ENCODE data around the gene LRRC10B.

Gene LRRC10B

GRCh38 chr11:61540528-61540927 is 32.0 kb downstream of the LRRC10B start:
- no peaks in the 10 kb centered on the region for H3K4me1 ChIP-seq (ENCODE audit: insufficient read depth, low read length, severe bottlenecking)
- no peak overlapping the region for H3K4me3 ChIP-seq (ENCODE audit: low read depth, low read length, poor library complexity, severe bottlenecking)
- H2AFZ ChIP-seq (ENCODE audit: low read length), result no peak overlapping the region
- H3K9me3 ChIP-seq (ENCODE audit: low read length), result no peaks in the 10 kb centered on the region
- no peaks in the 10 kb centered on the region for H4K20me1 ChIP-seq (ENCODE audit: insufficient read depth, low read length)
- H3K79me2 ChIP-seq (ENCODE audit: insufficient read depth, low read length), result no peaks in the 10 kb centered on the region
- TF ChIP-seq CTCF (IDR thresholded peaks at IDR 0.05; ENCODE audit: low read length) (no peak), EZH2 (IDR thresholded peaks at IDR 0.05; ENCODE audit: borderline replicate concordance, low read length) (no peak)
- no peaks in the 10 kb centered on the region for H3K9me2 ChIP-seq (ENCODE audit: low read depth, low read length)
- no peaks in the 10 kb centered on the region for H3F3A ChIP-seq (ENCODE audit: insufficient read depth, low read length)
- no peaks in the 10 kb centered on the region for H3K36me3 ChIP-seq (ENCODE audit: insufficient read depth, low read length)
- no peak overlapping the region for H3K4me2 ChIP-seq (ENCODE audit: low read length)
- H3K27ac ChIP-seq (ENCODE audit: low read depth, low read length, poor library complexity, severe bottlenecking), result no peak overlapping the region
- no peak overlapping the region for H3K9ac ChIP-seq (ENCODE audit: low read length)
- H3K27me3 ChIP-seq (ENCODE audit: insufficient read depth, low read length), result no peaks in the 10 kb centered on the region

- no peak overlapping the region for H3K4me2 ChIP-seq (ENCODE audit: low read length)
- no peaks in the 10 kb centered on the region for H3K9me2 ChIP-seq (ENCODE audit: low read depth, low read length)
- H3K27me3 ChIP-seq (ENCODE audit: insufficient read depth, low read length), result no peaks in the 10 kb centered on the region
- no peak overlapping the region for H3K4me3 ChIP-seq (ENCODE audit: low read depth, low read length, poor library complexity, severe bottlenecking)
- H3K27ac ChIP-seq (ENCODE audit: low read depth, low read length, poor library complexity, severe bottlenecking), result no peak overlapping the region
- H3K36me3 ChIP-seq (ENCODE audit: insufficient read depth, low read length), result no peaks in the 10 kb centered on the region
- no peak for TF ChIP-seq EZH2 (IDR thresholded peaks at IDR 0.05; ENCODE audit: borderline replicate concordance, low read length)
- no peak for TF ChIP-seq CTCF (IDR thresholded peaks at IDR 0.05; ENCODE audit: low read length)
- H3K9ac ChIP-seq (ENCODE audit: low read length), result no peak overlapping the region
- no peaks in the 10 kb centered on the region for H4K20me1 ChIP-seq (ENCODE audit: insufficient read depth, low read length)
- no peaks in the 10 kb centered on the region for H3F3A ChIP-seq (ENCODE audit: insufficient read depth, low read length)
- H3K9me3 ChIP-seq (ENCODE audit: low read length), result no peaks in the 10 kb centered on the region
- no peak overlapping the region for H2AFZ ChIP-seq (ENCODE audit: low read length)
- no peaks in the 10 kb centered on the region for H3K79me2 ChIP-seq (ENCODE audit: insufficient read depth, low read length)
- no peaks in the 10 kb centered on the region for H3K4me1 ChIP-seq (ENCODE audit: insufficient read depth, low read length, severe bottlenecking)
Measured at GRCh38 chr11:61541598-61541997, 33.0 kb downstream of the LRRC10B start.

GRCh38 chr11:61542024-61542461 is 33.5 kb downstream of the LRRC10B start:
- no peaks in the 10 kb centered on the region for H3K9me2 ChIP-seq (ENCODE audit: low read depth, low read length)
- H2AFZ ChIP-seq (ENCODE audit: low read length), result no peak overlapping the region
- no peaks in the 10 kb centered on the region for H3K79me2 ChIP-seq (ENCODE audit: insufficient read depth, low read length)
- H3K27ac ChIP-seq (ENCODE audit: low read depth, low read length, poor library complexity, severe bottlenecking), result no peak overlapping the region
- H3F3A ChIP-seq (ENCODE audit: insufficient read depth, low read length), result no peaks in the 10 kb centered on the region
- H3K9me3 ChIP-seq (ENCODE audit: low read length), result no peaks in the 10 kb centered on the region
- H3K4me1 ChIP-seq (ENCODE audit: insufficient read depth, low read length, severe bottlenecking), result no peaks in the 10 kb centered on the region
- no peak overlapping the region for H3K9ac ChIP-seq (ENCODE audit: low read length)
- no peaks in the 10 kb centered on the region for H3K36me3 ChIP-seq (ENCODE audit: insufficient read depth, low read length)
- no peaks in the 10 kb centered on the region for H3K27me3 ChIP-seq (ENCODE audit: insufficient read depth, low read length)
- H4K20me1 ChIP-seq (ENCODE audit: insufficient read depth, low read length), result no peaks in the 10 kb centered on the region
- no peak overlapping the region for H3K4me2 ChIP-seq (ENCODE audit: low read length)
- no peak overlapping the region for H3K4me3 ChIP-seq (ENCODE audit: low read depth, low read length, poor library complexity, severe bottlenecking)
- TF ChIP-seq EZH2 (IDR thresholded peaks at IDR 0.05; ENCODE audit: borderline replicate concordance, low read length) (no peak), CTCF (IDR thresholded peaks at IDR 0.05; ENCODE audit: low read length) (no peak)
